GM12864 (cell line): ENCODE data around the gene SUGCT.

Source experiments
- DNase-seq: peaks from one replicate; pipeline ENCODE4 v3.0.0-alpha.2; 2011; ENCODE audit warnings: low read depth
- H3K4me3 ChIP-seq: 2 replicates; pipeline ENCODE4 v1.5.1; 2011; ENCODE audit warnings: mild to moderate bottlenecking, low read depth, low read length, control low read depth
- TF ChIP-seq, protein P1 (sequence below): IDR thresholded peaks from 2 replicates; pipeline ENCODE4 v1.5.1; 2011; ENCODE audit warnings: low read depth, mild to moderate bottlenecking, moderate library complexity, low read length, control low read depth, inconsistent platforms; ENCODE audit errors: missing control alignments

The SUGCT gene

DNA sequence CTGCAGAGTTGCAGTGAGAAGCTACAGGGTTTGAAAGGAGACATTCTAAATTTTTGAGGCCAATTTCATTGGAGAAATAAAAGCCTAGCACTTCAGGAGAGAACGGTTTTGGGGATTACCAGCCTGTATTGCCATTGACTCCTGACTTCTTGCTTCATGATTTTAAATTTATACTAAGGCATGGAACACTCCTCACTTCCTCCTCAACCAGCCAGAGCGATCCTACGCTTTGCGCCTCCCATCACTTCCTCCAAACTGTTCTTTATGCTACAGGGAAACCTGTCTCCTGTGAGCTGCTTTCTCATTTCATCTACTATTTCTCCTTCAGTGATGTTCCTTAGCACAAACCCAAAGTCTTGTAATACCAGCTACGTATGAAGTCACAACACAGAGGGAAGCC lies 495.1 kb downstream of the SUGCT start:
- TF ChIP-seq, protein P1, sequence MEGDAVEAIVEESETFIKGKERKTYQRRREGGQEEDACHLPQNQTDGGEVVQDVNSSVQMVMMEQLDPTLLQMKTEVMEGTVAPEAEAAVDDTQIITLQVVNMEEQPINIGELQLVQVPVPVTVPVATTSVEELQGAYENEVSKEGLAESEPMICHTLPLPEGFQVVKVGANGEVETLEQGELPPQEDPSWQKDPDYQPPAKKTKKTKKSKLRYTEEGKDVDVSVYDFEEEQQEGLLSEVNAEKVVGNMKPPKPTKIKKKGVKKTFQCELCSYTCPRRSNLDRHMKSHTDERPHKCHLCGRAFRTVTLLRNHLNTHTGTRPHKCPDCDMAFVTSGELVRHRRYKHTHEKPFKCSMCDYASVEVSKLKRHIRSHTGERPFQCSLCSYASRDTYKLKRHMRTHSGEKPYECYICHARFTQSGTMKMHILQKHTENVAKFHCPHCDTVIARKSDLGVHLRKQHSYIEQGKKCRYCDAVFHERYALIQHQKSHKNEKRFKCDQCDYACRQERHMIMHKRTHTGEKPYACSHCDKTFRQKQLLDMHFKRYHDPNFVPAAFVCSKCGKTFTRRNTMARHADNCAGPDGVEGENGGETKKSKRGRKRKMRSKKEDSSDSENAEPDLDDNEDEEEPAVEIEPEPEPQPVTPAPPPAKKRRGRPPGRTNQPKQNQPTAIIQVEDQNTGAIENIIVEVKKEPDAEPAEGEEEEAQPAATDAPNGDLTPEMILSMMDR = no peak
- no peak for DNase-seq
- H3K4me3 ChIP-seq = no peak overlapping the region

DNA sequence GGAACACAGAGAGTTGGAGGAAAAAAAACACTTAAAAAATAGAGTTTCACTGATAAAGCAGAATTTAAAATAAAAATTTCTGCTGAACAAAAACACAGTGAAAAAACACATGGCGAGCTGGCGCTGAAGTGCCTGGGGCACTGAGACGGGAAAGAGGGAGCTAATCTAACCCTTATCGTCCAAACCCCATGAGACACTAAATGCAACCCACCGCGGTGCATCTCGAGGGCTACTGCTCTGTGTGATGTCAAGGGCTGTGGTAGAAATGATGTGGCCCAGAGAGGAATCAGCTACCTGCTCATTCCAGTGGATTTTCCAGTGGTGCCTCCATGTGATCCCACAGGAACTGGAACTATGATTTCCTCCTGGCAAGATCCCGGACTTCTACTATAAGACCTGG lies 499.3 kb downstream of the SUGCT start:
- no peak overlapping the region for H3K4me3 ChIP-seq
- DNase-seq = no peak
- TF ChIP-seq, protein P1 = no peak

DNA sequence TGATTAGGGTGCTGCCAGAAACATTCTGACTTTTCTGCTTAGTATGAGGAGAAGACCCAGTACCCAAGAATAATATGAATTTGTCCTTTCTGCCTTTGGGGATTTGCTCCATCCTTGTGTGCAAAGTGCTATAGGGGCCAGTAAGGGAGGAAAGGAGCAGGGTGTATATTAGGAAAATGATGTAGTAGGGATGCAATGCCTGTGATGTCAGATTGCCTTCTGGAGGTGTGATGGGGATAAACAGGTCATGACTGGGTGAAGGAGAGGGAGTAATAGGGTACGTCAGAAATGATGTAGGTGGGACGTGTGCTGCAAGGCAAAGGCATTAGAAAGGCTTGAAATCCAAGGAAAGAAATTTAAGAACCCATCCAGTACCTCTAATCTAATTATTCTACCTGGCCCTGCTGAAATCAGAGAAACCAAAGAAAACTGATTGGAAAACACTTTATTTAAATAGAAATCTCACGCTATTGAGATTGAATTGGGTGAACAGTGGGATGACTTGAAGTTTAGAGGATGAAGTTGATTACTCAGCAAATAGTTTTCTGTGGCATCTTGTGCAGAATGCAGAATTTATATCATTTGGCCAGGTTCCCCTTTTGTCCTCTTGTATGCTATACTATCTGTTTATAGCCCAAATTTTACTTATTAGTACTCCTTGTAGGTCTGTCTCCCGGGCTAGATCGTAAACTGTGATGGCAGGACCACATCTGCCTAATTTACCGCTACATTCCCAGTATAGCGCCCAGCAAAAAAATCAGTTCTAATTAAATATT lies 503.9 kb downstream of the SUGCT start:
- TF ChIP-seq, protein P1 = no peak
- H3K4me3 ChIP-seq = no peak overlapping the region
- no peak for DNase-seq

DNA sequence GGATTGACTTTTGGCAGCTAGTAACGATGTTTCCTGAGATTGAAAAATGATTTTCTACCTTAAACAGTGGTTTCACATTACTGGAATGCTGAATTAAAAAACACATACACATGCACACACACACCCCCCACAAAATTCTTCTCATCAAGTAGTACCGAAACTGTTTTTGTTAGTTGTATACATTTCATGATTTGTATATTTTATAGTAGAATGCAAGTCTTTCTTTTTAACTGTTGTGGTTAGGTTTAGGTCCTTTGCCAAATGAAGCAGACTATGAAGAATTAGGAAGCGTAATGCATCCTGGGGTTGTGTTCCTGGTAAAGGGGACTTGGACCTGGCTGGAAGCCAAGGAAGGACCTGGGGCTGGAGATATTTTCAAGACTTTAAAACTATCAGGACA lies 505.8 kb downstream of the SUGCT start:
- TF ChIP-seq, protein P1 = no peak
- no peak overlapping the region for H3K4me3 ChIP-seq
- no peak for DNase-seq

DNA sequence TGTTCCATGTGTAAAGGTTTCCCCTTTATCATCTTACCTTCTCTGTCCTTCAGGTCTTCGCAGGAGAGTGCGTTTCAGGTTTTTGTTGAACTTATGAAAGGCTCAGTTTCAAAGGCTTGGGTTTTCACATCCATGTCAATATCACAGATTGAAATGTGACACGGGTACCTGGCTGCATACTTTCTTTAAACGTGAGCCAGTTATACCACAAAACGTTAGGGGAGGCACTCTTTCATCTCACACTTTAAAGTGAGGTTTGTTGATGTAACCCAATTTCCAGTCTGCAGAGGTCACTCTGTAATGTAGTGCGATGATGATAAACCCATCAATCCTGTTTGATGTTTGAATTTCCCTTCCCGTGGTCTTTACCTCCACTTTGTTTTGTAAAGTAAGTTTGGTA lies 506.9 kb downstream of the SUGCT start:
- TF ChIP-seq, protein P1 = no peak
- no peak overlapping the region for H3K4me3 ChIP-seq
- DNase-seq = no peak

DNA sequence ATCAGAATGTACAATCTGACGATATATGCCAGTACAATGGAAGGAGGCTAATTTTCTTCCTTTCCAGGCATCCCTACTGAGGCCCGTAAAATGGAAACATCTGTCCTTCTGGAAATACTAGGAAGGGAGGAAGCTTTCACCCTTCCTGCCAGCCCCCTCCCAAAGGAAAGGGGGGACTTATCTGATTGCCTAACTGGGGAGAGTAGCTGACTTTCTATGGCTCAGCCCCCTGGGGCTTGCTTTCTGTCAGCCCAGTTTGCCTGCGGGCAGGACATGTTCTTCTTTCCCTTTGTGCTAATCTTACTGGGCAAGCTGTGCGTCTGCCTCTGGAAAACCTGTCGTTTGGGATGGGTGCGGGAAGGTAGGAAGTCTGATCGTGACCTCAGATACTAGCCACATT lies 508.9 kb downstream of the SUGCT start:
- TF ChIP-seq, protein P1 = no peak
- H3K4me3 ChIP-seq = no peak overlapping the region

More for the DNA sequence above, 508.9 kb downstream of the SUGCT start:
- DNase-seq = no peak
